Right atrium auricular region (tissue), 2 donors: Measurements from ENCODE around the gene SLC35A2. TPM values are rescaled to one million over a fixed set of nuclear protein-coding genes. Genes with fewer than 3 reads are reported as not detected.
"Not testable (repeated sequence)": the region's sequence is repeated elsewhere in the genome, so short reads cannot be mapped to it uniquely, and the experiment has no call there.

Experiments
- DNase-seq: peaks from one replicate; pipeline ENCODE4 v3.0.0-alpha.2; 2019; ENCODE audit warnings: low spot score
- H3K27ac ChIP-seq, 2 donors: fragments of 200-600 bp; sonication (generic); 1 replicate in 1 of 2; 2 replicates in 1 of 2; pipeline ENCODE4 v1.5.1; 2016 to 2019
- H3K27me3 ChIP-seq, 2 donors: fragments of 200-600 bp; sonication (generic); one replicate each; pipeline versions ENCODE4 v1.5.1 to v1.6.0; 2017 to 2019
- H3K36me3 ChIP-seq: fragments of 200-600 bp; sonication (generic); one replicate; pipeline ENCODE4 v1.5.1; 2016
- H3K4me1 ChIP-seq, 2 donors: fragments of 200-600 bp; sonication (generic); one replicate each; pipeline versions ENCODE4 v1.5.1 to v1.6.0; 2017 to 2019
- H3K4me3 ChIP-seq, 2 donors: fragments of 200-600 bp; sonication (generic); 1 replicate in 1 of 2; 2 replicates in 1 of 2; pipeline ENCODE4 v1.5.1; 2017 to 2019; ENCODE audit warnings: mild to moderate bottlenecking in 1 of 2, moderate library complexity in 1 of 2
- H3K9me3 ChIP-seq, 2 donors: fragments of 200-600 bp; sonication (generic); one replicate each; pipeline ENCODE4 v1.5.1; 2019
- total RNA-seq, 2 donors: library from RNA; depleted of rRNA; stranded (reverse); fragments of >200 nt; gene quantifications; one replicate each; pipeline ENCODE4 v1.1.0, GENCODE V29; 2016
- TF ChIP-seq, protein P1 (sequence below), 2 donors: fragments of 200-600 bp; sonication (generic); IDR thresholded peaks; one replicate each; pipeline ENCODE4 v1.5.1; 2019; ENCODE audit warnings: antibody characterized with exemption in 2 of 2

The SLC35A2 gene
- total RNA-seq, 2 donors from 2014 or later = 16.8 to 18.8 TPM

DNA sequence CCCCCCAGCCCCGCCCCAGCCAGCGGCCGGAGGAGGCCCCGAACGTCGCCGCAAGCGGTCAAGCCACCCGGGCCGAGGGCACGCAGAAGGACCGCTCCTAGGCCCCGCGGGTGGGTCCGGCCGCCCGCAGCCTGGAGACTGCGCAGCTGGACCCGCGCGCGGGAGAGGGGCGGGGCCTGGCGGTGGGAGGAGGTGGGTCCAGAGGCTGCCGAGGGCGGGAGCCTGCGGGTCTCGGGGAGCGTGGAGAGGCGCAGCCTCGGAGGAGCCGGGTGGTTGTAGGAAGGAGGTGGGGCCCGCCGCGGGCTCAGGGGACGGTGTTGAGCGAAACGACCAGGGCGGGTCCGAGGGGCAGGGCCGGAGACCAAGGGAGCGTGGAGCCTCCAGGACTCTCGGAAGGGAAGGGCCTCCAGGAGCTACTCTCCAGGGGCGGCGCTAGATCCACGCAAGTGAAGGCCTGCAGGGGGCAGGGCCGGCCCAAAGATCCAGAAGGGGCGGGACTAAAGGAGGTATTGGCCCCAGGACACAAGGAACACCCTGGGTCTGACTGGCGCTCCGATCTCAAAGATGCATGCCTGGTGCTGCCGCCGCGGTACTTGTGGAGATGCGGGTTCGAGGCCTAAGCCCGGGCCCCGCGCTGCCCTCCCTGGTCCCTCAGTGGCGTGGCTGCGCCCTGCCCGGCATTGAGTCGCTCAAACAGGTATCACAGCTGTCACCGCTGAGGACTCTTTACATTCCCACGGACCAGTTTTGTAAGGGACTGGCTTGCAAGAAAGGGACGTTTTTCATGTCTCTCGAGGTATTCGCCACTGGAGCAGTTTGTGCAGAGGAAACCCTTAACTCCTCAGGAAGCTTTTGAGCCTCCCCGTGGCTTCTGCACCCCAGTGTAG lies 19.8 kb downstream of the SLC35A2 start:
- no peaks in the 10 kb centered on the region for H3K36me3 ChIP-seq
- DNase-seq = peak; percentile 88
- H3K4me1 ChIP-seq = peaks cover 0 to 5% of the 10 kb centered on the region in 2 donors
- no peaks in the 10 kb centered on the region for H3K9me3 ChIP-seq
- peak overlapping the region; percentile 69 to 72 for H3K27ac ChIP-seq
- TF ChIP-seq, protein P1, sequence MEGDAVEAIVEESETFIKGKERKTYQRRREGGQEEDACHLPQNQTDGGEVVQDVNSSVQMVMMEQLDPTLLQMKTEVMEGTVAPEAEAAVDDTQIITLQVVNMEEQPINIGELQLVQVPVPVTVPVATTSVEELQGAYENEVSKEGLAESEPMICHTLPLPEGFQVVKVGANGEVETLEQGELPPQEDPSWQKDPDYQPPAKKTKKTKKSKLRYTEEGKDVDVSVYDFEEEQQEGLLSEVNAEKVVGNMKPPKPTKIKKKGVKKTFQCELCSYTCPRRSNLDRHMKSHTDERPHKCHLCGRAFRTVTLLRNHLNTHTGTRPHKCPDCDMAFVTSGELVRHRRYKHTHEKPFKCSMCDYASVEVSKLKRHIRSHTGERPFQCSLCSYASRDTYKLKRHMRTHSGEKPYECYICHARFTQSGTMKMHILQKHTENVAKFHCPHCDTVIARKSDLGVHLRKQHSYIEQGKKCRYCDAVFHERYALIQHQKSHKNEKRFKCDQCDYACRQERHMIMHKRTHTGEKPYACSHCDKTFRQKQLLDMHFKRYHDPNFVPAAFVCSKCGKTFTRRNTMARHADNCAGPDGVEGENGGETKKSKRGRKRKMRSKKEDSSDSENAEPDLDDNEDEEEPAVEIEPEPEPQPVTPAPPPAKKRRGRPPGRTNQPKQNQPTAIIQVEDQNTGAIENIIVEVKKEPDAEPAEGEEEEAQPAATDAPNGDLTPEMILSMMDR (IDR thresholded peaks at IDR 0.05) = peak in 1 of 2 donors; percentile 63
- H3K27me3 ChIP-seq = no peaks in the 10 kb centered on the region
- H3K4me3 ChIP-seq = peak overlapping the region; percentile 56 to 66

DNA sequence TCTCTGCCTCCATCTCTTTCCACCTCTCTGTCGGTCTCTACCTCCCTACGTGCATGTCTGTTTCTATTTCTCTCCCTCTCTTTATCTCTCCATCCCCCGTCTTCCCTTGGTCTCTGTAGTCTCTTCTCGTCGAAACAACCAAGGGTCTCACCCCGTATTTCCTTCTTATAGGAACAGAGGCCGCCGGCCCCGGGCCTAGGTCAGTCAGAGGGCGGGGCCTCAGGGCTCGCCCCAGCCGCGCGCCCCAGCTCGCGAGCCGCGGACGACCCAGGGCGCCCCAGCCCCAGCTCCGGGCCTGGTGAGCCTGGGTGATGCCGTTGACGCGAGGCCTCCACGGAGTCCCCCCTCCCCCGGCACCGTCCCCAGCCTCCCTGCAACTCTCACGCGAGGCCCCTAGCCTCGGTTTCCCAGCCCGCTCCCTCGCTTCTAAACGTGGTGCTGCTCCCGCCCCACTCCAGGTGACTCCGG lies 20.5 kb downstream of the SLC35A2 start:
- TF ChIP-seq, protein P1 (IDR thresholded peaks at IDR 0.05) = no peak
- Histone ChIP-seq H3K4me1 (no peaks in the 10 kb centered on the region), H3K27me3 (no peaks in the 10 kb centered on the region), H3K9me3 (no peaks in the 10 kb centered on the region), H3K36me3 (no peaks in the 10 kb centered on the region), H3K27ac (peak overlapping the region; percentile 69 to 72), H3K4me3 (peak overlapping the region; percentile 56 to 66)
- no peak for DNase-seq

DNA sequence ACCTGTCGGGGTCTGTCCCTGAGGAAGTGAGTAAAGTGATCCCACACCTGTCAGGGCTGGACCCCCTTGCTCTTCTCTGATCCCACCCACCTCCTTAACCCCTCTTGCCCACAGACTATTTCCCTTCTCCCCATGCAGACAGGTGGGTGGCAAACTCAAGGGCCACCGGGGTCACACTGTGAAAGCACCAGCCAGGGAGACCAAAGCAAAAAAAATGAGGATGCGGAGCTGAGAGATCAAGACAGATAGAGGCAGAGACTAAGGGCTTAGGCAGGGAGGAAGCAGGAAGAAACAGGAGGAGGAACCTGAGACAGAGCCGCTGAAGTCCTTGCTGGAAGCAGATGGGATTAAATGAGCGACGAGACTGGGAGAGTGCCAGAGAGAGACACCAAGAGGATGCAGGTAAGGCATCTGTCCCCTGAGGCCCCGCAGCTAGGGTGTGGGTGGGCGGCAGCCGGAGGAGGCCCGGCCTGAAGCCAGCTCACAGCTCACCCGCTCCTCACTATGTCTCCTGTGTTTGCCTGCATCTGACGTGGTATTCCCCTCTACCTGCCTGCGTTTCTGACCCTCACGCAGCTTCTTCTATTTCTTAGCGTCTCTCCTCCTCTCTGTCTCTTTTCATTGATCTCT lies 21.0 kb downstream of the SLC35A2 start:
- Histone ChIP-seq H3K36me3 (no peaks in the 10 kb centered on the region), H3K9me3 (no peaks in the 10 kb centered on the region), H3K27me3 (no peaks in the 10 kb centered on the region), H3K27ac (peak overlapping the region; percentile 69 to 72), H3K4me1 (no peaks in the 10 kb centered on the region), H3K4me3 (peak overlapping the region; percentile 56 to 66)
- TF ChIP-seq, protein P1 (IDR thresholded peaks at IDR 0.05) = no peak
- DNase-seq = no peak

DNA sequence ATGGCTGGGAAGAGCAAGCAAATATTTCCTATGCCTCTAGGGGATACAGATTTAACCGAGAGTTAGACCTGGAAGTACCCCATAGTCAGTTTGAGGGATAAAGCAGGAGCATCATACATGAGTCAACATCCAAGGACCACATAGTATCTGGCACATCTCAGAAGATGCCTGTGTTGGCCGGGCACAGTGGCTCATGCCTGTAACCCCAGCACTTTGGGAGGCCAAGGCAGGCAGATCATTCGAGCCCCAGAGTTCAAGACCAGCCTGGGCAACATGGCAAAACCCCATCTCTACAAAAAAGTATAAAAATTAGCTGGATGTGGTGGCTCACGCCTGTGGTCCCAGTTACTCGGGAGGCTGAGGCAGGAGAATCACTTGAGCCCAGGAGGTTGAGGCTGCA lies 24.9 kb downstream of the SLC35A2 start:
- DNase-seq, H3K27me3 ChIP-seq, H3K4me1 ChIP-seq, H3K4me3 ChIP-seq, H3K27ac ChIP-seq, H3K36me3 ChIP-seq, H3K9me3 ChIP-seq: not testable (repeated sequence)

DNA sequence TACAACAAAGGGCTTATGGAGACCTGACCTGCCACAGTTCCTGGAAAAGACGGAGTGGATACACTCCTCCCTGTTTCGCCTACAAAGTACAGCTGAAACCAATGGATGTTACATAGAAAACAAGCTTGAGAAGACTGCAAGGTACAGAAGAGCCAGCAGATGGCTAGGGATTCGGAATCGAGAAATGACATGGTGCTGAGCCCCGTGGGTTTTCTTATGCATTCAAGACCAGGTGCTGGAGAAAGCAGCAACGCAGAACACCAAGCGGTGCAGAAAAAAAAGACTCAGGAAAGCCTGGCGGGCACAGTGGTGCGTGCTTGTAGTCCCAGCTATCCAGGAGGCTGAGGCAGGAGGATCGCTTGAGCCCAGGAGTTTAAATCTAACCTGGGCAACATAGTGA lies 27.7 kb downstream of the SLC35A2 start:
- H3K36me3 ChIP-seq = no peaks in the 10 kb centered on the region
- DNase-seq = no peak
- no peaks in the 10 kb centered on the region for H3K9me3 ChIP-seq
- H3K4me3 ChIP-seq = no peak overlapping the region
- no peak overlapping the region for H3K27ac ChIP-seq
- no peaks in the 10 kb centered on the region for H3K27me3 ChIP-seq
- TF ChIP-seq, protein P1 (IDR thresholded peaks at IDR 0.05) = no peak
- H3K4me1 ChIP-seq = no peaks in the 10 kb centered on the region

DNA sequence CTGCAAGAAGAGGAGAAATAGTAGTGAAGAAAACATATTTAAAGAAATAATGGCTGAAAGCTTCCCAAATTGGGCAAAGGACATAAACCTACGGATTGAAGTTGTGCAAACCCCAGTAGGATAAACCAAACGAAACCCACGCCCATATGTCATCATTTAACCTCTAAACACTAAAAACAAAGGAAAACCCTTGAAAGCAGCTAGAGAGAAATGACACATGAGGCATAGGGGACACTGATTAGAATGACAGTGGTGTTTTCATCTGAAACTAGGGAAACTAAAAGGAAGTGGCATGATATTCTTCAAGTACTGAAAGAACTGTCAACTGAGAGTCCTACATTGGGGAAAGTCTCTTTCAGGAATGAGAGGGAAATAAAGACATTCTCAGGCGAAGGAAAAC lies 34.5 kb downstream of the SLC35A2 start:
- not testable (repeated sequence) for H3K4me3 ChIP-seq, H3K27ac ChIP-seq, H3K27me3 ChIP-seq, H3K4me1 ChIP-seq, H3K9me3 ChIP-seq, DNase-seq, H3K36me3 ChIP-seq

DNA sequence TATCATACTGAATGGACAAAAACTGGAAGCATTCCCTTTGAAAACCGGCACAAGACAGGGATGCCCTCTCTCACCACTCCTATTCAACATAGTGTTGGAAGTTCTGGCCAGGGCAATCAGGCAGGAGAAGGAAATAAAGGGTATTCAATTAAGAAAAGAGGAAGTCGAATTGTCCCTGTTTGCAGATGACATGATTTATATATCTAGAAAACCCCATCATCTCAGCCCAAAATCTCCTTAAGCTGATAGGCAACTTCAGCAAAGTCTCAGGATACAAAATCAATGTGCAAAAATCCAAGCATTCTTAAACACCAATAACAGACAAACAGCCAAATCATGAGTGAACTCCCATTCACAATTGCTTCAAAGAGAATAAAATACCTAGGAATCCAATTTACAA lies 39.4 kb downstream of the SLC35A2 start:
- not testable (repeated sequence) for H3K27me3 ChIP-seq, H3K4me3 ChIP-seq, H3K9me3 ChIP-seq, H3K36me3 ChIP-seq, H3K27ac ChIP-seq, H3K4me1 ChIP-seq, DNase-seq
